Muscle of back (tissue), 11 donors: ENCODE measurements around the gene MCHR1. TPM values are rescaled to one million over a fixed set of nuclear protein-coding genes. Genes with fewer than 3 reads are reported as not detected.

Source experiments
- DNase-seq, 3 donors: peaks; one replicate each; pipeline versions ENCODE4 v3.0.0 to v3.0.0-alpha.2; 2013
- polyA plus RNA-seq, 10 donors: library from polyadenylated mRNA; unstranded; fragments of 120-200 nt; gene quantifications; one replicate each; pipeline ENCODE4 v1.2.1, GENCODE V29; 2013; ENCODE audit not compliant: insufficient read length in 10 of 10

Gene MCHR1
- polyA plus RNA-seq, 10 donors: 0.10 to 0.60 (median 0.31) TPM

GRCh38 chr22:40723396-40723933 is 44.2 kb downstream of the MCHR1 start:
- DNase-seq: no peak

DNA sequence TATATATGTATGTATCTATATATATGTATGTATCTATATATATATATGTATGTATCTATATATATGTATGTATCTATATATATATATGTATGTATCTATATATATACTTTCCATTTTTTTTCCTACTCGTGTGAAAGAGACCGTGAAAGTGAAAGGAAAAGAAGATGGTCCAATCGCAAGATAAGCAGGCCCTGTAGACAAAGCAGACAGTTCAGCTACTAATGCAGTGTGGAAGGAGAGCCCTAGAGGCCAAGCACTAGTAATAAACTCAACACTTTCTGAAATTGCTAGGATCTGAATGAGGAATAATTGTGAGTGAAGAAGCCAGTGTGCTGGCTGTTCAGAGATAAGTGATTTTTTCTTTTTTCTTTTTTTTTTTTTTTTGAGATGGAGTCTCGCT is 47.2 kb downstream of the MCHR1 start:
- DNase-seq: peak in 1 of 3 donors; percentile 25

DNA sequence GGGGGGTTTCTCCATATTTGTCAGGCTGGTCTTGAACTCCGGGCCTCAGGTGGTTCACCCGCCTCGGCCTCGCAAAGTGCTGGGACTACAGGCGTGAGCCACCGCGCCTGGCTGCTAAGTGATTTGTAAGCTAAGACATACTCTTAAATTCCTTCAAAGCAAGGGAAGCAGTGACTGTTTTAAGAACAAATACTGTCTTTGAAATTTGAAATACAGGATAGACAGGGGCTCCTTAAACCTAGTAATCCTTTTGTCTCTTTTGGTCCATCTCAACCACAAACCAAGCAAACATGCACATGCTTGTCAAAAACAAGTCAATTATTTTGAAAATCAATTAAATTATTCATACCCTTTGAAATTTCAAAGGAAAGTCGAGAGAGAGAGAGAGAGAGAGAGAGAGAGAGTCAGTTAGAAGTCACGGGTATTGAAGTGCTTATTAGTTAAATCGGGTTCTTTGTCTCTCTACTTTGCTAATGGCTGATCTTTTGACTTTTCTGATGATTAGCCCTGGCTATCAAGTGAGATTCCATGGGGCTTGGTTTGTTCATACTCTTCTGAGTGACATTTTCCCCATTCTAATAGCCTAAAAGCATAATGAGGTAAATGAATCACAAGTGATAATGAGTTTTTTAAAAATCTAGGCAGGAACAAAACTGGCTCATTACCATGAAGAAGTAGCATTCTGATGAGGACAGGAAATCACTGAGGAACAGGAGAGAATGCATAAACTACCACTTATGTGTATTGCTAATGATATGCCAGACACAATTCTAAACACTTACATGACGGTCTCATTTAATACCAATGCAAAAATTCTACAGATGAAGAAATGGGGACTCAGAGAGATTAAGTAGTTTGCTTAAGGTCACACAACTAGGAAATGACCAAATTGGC is 48.0 kb downstream of the MCHR1 start:
- DNase-seq: no peak

DNA sequence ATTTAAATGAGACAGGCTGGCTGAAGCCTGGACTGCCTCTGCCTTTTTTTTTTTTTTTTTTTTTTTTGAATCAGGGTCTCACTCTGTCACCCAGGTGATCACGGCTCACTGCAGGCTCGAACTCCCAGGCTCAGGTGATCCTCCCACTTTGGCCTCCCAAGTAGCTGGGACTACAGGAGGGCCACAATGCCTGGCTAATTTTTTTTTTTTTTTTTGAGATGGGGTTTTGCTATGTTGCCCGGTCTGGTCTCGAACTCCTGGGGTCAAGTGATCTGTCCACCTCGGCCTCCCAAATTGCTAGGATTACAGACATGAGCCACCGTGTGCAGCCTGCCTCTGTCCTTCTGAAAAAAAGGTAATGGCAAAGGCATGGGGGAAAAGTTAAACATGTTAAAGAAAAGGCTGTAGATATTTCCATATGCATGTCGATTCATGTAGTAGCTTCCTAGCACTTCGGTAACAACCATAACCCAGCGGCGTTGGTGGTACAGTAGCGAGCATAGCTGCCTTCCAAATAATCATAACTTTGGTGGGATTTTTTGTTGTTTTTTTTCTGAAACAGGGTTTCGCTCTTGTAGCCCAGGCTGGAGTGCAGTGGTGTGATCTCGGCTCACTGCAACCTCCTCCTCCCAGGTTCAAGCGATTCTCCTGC is 48.8 kb downstream of the MCHR1 start:
- DNase-seq: no peak

GRCh38 chr22:40728731-40729189 is 49.5 kb downstream of the MCHR1 start:
- DNase-seq: no peak

DNA sequence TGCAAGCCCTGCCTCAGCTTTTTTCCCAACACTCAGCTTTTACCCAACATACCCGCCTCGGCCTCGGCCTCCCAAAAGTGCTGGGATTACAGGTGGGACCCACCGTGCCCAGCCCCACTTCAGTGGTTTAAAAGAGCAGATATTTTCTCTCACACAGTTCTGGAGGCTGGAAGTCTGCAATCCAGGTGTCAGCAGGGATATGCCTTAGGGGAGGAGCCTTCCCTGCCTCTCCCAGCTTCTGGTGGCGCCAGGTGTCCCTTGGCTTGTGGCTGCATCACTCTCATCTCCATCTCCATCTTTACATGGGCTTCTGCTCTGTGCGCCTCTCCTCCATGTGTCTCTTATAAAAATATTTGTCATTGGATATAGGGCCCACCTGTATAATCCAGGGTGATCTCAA is 50.0 kb downstream of the MCHR1 start:
- no peak for DNase-seq

Other genes with a start within 250 kb of the MCHR1 start
- 10 to 100 TPM; 20.5 to 30.4 (median 25.6) TPM for gene MRTFA, start 42.8 kb upstream of the MCHR1 start, polyA plus RNA-seq
- 10 to 100 TPM; 17.6 to 28.5 (median 22.7) TPM for gene SLC25A17, start 139.9 kb downstream of the MCHR1 start, polyA plus RNA-seq
- gene ST13, start 177.2 kb downstream of the MCHR1 start, polyA plus RNA-seq: 100 to 1,000 TPM; 388 to 473 (median 435) TPM
- 10 to 100 TPM in 9 of 10 donors, 1 to 10 TPM in 1; 8.6 to 18.9 (median 12.3) TPM for gene XPNPEP3, start 177.7 kb downstream of the MCHR1 start, polyA plus RNA-seq
- under 1 TPM; 0.19 to 0.91 (median 0.32) TPM for gene DNAJB7, start 182.6 kb downstream of the MCHR1 start, polyA plus RNA-seq